H9 (cell line): ENCODE measurements around the gene DYRK1A. TPM values are rescaled to one million over a fixed set of nuclear protein-coding genes. Genes with fewer than 3 reads are reported as not detected.

Experiments
- DNase-seq: peaks from one replicate; pipeline ENCODE4 v3.0.0-alpha.2; 2017
- H2AFZ ChIP-seq: one replicate; pipeline ENCODE4 v1.6.1; 2013; ENCODE audit warnings: mild to moderate bottlenecking, low read length, control low read depth, moderate library complexity
- H2AK5ac ChIP-seq: 2 replicates; pipeline ENCODE4 v1.6.1; 2013; ENCODE audit warnings: low read length, control low read depth, mixed read lengths; ENCODE audit not compliant: insufficient read length
- H2BK120ac ChIP-seq: one replicate; pipeline ENCODE4 v1.6.1; 2013; ENCODE audit warnings: low read depth, mild to moderate bottlenecking, low read length, control low read depth, inconsistent platforms; ENCODE audit not compliant: poor library complexity, severe bottlenecking
- H2BK12ac ChIP-seq: 2 replicates; pipeline ENCODE4 v1.6.1; 2013; ENCODE audit warnings: low read length, control low read depth, mixed read lengths, low read depth; ENCODE audit not compliant: insufficient read length
- H2BK15ac ChIP-seq: 2 replicates; pipeline ENCODE4 v1.6.1; 2013; ENCODE audit warnings: low read depth, low read length, control low read depth
- H2BK20ac ChIP-seq: one replicate; pipeline ENCODE4 v1.6.1; 2013; ENCODE audit warnings: low read depth, mild to moderate bottlenecking, low read length, control low read depth, inconsistent platforms; ENCODE audit not compliant: poor library complexity, severe bottlenecking
- H2BK5ac ChIP-seq: 2 replicates; pipeline ENCODE4 v1.6.1; 2013; ENCODE audit warnings: low read length, control low read depth, mixed read lengths; ENCODE audit not compliant: insufficient read length
- H3K14ac ChIP-seq: 2 replicates; pipeline ENCODE4 v1.6.1; 2013; ENCODE audit warnings: low read length, control low read depth; ENCODE audit not compliant: insufficient read depth
- H3K18ac ChIP-seq: 2 replicates; pipeline ENCODE4 v1.6.1; 2013; ENCODE audit warnings: low read depth, mild to moderate bottlenecking, mixed read lengths, low read length, control low read depth; ENCODE audit not compliant: insufficient read length
- H3K23ac ChIP-seq: 2 replicates; pipeline ENCODE4 v1.6.1; 2013; ENCODE audit warnings: low read length, control low read depth, mixed read lengths, low read depth; ENCODE audit not compliant: insufficient read length
- H3K23me2 ChIP-seq: 2 replicates; pipeline ENCODE4 v1.6.1; 2013; ENCODE audit warnings: low read depth, mild to moderate bottlenecking, mixed read lengths, low read length, control low read depth; ENCODE audit not compliant: insufficient read length, poor library complexity, severe bottlenecking
- H3K27ac ChIP-seq: 2 replicates; pipeline ENCODE4 v1.5.1; 2013; ENCODE audit warnings: low read length, control low read depth, mixed read lengths, low read depth; ENCODE audit not compliant: insufficient read length
- H3K27me3 ChIP-seq: 2 replicates; pipeline ENCODE4 v1.6.1; 2013; ENCODE audit warnings: low read length, control low read depth, inconsistent platforms; ENCODE audit not compliant: insufficient read depth
- H3K4ac ChIP-seq: 2 replicates; pipeline ENCODE4 v1.6.1; 2013; ENCODE audit warnings: low read depth, mild to moderate bottlenecking, control low read depth, inconsistent platforms, low read length, moderate library complexity
- H3K4me1 ChIP-seq: 2 replicates; pipeline ENCODE4 v1.6.1; 2013; ENCODE audit warnings: low read length, control low read depth, inconsistent platforms; ENCODE audit not compliant: insufficient read depth
- H3K4me2 ChIP-seq: 2 replicates; pipeline ENCODE4 v1.6.1; 2013; ENCODE audit warnings: low read length, control low read depth, mixed read lengths; ENCODE audit not compliant: insufficient read length, insufficient read depth
- H3K56ac ChIP-seq: 2 replicates; pipeline ENCODE4 v1.6.1; 2013; ENCODE audit warnings: low read depth, mild to moderate bottlenecking, mixed read lengths, low read length, control low read depth; ENCODE audit not compliant: insufficient read length
- H3K79me1 ChIP-seq: 2 replicates; pipeline ENCODE4 v1.6.1; 2013; ENCODE audit warnings: low read depth, mild to moderate bottlenecking, moderate library complexity, low read length, control low read depth, inconsistent platforms; ENCODE audit not compliant: insufficient read depth, poor library complexity, severe bottlenecking
- H3K79me2 ChIP-seq: 2 replicates; pipeline ENCODE4 v1.6.1; 2013; ENCODE audit warnings: low read length, control low read depth, inconsistent platforms; ENCODE audit not compliant: insufficient read depth
- H3K9ac ChIP-seq: 2 replicates; pipeline ENCODE4 v1.6.1; 2013; ENCODE audit warnings: low read length, control low read depth, mixed read lengths; ENCODE audit not compliant: insufficient read length; ENCODE audit errors: extremely low read depth
- H3K9me3 ChIP-seq: one replicate; pipeline ENCODE4 v1.6.1; 2013; ENCODE audit warnings: low read depth, low read length, inconsistent platforms; ENCODE audit not compliant: control insufficient read depth
- H3T11ph ChIP-seq: one replicate; pipeline ENCODE4 v1.6.1; 2013; ENCODE audit warnings: mild to moderate bottlenecking, low read length, control low read depth, inconsistent platforms
- H4K20me1 ChIP-seq: one replicate; pipeline ENCODE4 v1.6.1; 2013; ENCODE audit not compliant: control insufficient read depth, insufficient read length, insufficient read depth
- H4K5ac ChIP-seq: 2 replicates; pipeline ENCODE4 v1.6.1; 2013; ENCODE audit warnings: low read depth, mild to moderate bottlenecking, mixed read lengths, low read length, control low read depth; ENCODE audit not compliant: insufficient read length
- H4K8ac ChIP-seq: replicated peaks from 2 replicates; pipeline ENCODE4 v1.6.1; 2013; ENCODE audit warnings: low read length, control low read depth, mixed read lengths, low read depth; ENCODE audit not compliant: insufficient read length
- H4K91ac ChIP-seq: 2 replicates; pipeline ENCODE4 v1.6.1; 2013; ENCODE audit warnings: low read depth, mild to moderate bottlenecking, moderate library complexity, mixed read lengths, low read length, control low read depth; ENCODE audit not compliant: insufficient read length
- H3K27ac Mint-ChIP-seq, 3 experiments: 2 replicates in 2 of 3; 3 replicates in 1 of 3; pipeline ENCODE4 v1.8.0; 2020 to 2021; ENCODE audit warnings: mixed read lengths in 3 of 3, mild to moderate bottlenecking in 1 of 3, moderate library complexity in 1 of 3
- H3K27me3 Mint-ChIP-seq: 2 replicates; pipeline ENCODE4 v1.8.0; 2021; ENCODE audit warnings: low read depth, mild to moderate bottlenecking, moderate library complexity, mixed read lengths
- H3K36me3 Mint-ChIP-seq, 3 experiments: 2 replicates in 2 of 3; 3 replicates in 1 of 3; pipeline ENCODE4 v1.8.0; 2020 to 2021; ENCODE audit warnings: low read depth in 3 of 3, mixed read lengths in 3 of 3; ENCODE audit not compliant: insufficient read depth in 1 of 3
- H3K4me1 Mint-ChIP-seq, 2 experiments: 2 replicates each; pipeline ENCODE4 v1.8.0; 2020; ENCODE audit warnings: mixed read lengths in 2 of 2
- H3K4me3 Mint-ChIP-seq, 2 experiments: 2 replicates in 1 of 2; 3 replicates in 1 of 2; pipeline ENCODE4 v1.8.0; 2020 to 2021; ENCODE audit warnings: mild to moderate bottlenecking in 2 of 2, mixed read lengths in 2 of 2, moderate library complexity in 1 of 2
- H3K9me3 Mint-ChIP-seq, 2 experiments: 2 replicates in 1 of 2; 3 replicates in 1 of 2; pipeline ENCODE4 v1.8.0; 2020; ENCODE audit warnings: mild to moderate bottlenecking in 2 of 2, mixed read lengths in 2 of 2, moderate library complexity in 1 of 2
- WGBS: extraction: QIAGEN DNeasy Blood & Tissue Kit; methylation state at CpG from one replicate; pipeline ENCODE4 v1.1.7; 2013; ENCODE audit warnings: missing lambda C conversion rate, low lambda C conversion rate, mixed read lengths; ENCODE audit not compliant: insufficient read length; ENCODE audit errors: extremely low coverage; 5-methylcytosine and 5-hydroxymethylcytosine counted together
- total RNA-seq: library from RNA; stranded (reverse); gene quantifications from 2 replicates; pipeline ENCODE4 v1.2.1, GENCODE V29; 2021
- TF ChIP-seq, protein P1 (sequence below): fragments of 200-600 bp; sonication (generic); conservative IDR thresholded peaks from 3 replicates; pipeline ENCODE4 v1.8.0; 2021; ENCODE audit warnings: antibody characterized with exemption, mild to moderate bottlenecking

Gene DYRK1A
- total RNA-seq, 1 experiment from 2014 or later = 73.6 TPM

DNA sequence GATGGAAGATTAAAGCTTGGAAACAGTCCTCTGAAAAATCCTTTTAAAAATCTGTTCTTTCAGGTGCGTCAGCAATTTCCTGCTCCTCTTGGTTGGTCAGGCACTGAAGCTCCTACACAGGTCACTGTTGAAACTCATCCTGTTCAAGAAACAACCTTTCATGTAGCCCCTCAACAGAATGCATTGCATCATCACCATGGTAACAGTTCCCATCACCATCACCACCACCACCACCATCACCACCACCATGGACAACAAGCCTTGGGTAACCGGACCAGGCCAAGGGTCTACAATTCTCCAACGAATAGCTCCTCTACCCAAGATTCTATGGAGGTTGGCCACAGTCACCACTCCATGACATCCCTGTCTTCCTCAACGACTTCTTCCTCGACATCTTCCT, 145.3 kb downstream of the DYRK1A start:
- Mint-ChIP-seq H3K36me3 (peaks cover 35 to 62% (median 42%) of the 10 kb centered on the region in 3 experiments), H3K4me3 (no peak overlapping the region), H3K4me1 (peaks cover 27 to 29% of the 10 kb centered on the region in 2 experiments)

More for the DNA sequence above, 145.3 kb downstream of the DYRK1A start:
- Mint-ChIP-seq H3K9me3 (no peaks in the 10 kb centered on the region), H3K27ac (peak overlapping the region in 1 of 3 experiments; percentile 42; a peak in 2 of 7 replicates), H3K27me3 (no peaks in the 10 kb centered on the region)
- no peak overlapping the region for H2BK5ac ChIP-seq
- peaks cover 6% of the 10 kb centered on the region for H3K79me1 ChIP-seq
- peaks cover 15% of the 10 kb centered on the region; the same call in 1 of the 2 replicates for H3K4me1 ChIP-seq
- H3K23ac ChIP-seq = no peak overlapping the region
- H2AK5ac ChIP-seq = no peak overlapping the region
- no peak overlapping the region for H3K14ac ChIP-seq
- H3K23me2 ChIP-seq = no peaks in the 10 kb centered on the region
- H2BK120ac ChIP-seq = no peak overlapping the region
- no peak for DNase-seq
- no peak overlapping the region for H3T11ph ChIP-seq
- H3K18ac ChIP-seq = no peak overlapping the region
- no peaks in the 10 kb centered on the region for H4K20me1 ChIP-seq
- no peaks in the 10 kb centered on the region for H3K9me3 ChIP-seq
- H4K91ac ChIP-seq = no peak overlapping the region
- H2BK15ac ChIP-seq = no peak overlapping the region
- WGBS = no CpG with 5 or more reads among the region's 5 CpGs
- no peak overlapping the region for H2BK12ac ChIP-seq
- no peak overlapping the region for H3K56ac ChIP-seq
- no peak overlapping the region for H3K4ac ChIP-seq
- H2AFZ ChIP-seq = no peak overlapping the region
- no peaks in the 10 kb centered on the region; the same call in 1 of the 2 replicates for H3K79me2 ChIP-seq
- H3K27ac ChIP-seq = no peak overlapping the region
- H2BK20ac ChIP-seq = no peak overlapping the region
- peak overlapping the region; percentile 68 for H4K5ac ChIP-seq
- H3K27me3 ChIP-seq = no peaks in the 10 kb centered on the region
- TF ChIP-seq, protein P1, sequence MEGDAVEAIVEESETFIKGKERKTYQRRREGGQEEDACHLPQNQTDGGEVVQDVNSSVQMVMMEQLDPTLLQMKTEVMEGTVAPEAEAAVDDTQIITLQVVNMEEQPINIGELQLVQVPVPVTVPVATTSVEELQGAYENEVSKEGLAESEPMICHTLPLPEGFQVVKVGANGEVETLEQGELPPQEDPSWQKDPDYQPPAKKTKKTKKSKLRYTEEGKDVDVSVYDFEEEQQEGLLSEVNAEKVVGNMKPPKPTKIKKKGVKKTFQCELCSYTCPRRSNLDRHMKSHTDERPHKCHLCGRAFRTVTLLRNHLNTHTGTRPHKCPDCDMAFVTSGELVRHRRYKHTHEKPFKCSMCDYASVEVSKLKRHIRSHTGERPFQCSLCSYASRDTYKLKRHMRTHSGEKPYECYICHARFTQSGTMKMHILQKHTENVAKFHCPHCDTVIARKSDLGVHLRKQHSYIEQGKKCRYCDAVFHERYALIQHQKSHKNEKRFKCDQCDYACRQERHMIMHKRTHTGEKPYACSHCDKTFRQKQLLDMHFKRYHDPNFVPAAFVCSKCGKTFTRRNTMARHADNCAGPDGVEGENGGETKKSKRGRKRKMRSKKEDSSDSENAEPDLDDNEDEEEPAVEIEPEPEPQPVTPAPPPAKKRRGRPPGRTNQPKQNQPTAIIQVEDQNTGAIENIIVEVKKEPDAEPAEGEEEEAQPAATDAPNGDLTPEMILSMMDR = no peak
- H4K8ac ChIP-seq = no peak overlapping the region
- H3K4me2 ChIP-seq = no peak overlapping the region
- H3K9ac ChIP-seq = no peak overlapping the region
